GM18526 (cell line): ENCODE results near the gene ITIH4.

Source experiments
- POLR2A ChIP-seq: IDR thresholded peaks from 3 replicates; pipeline ENCODE4 v1.6.1; 2011; ENCODE audit not compliant: insufficient read length; ENCODE audit errors: extremely low read depth

ITIH4 gene

DNA sequence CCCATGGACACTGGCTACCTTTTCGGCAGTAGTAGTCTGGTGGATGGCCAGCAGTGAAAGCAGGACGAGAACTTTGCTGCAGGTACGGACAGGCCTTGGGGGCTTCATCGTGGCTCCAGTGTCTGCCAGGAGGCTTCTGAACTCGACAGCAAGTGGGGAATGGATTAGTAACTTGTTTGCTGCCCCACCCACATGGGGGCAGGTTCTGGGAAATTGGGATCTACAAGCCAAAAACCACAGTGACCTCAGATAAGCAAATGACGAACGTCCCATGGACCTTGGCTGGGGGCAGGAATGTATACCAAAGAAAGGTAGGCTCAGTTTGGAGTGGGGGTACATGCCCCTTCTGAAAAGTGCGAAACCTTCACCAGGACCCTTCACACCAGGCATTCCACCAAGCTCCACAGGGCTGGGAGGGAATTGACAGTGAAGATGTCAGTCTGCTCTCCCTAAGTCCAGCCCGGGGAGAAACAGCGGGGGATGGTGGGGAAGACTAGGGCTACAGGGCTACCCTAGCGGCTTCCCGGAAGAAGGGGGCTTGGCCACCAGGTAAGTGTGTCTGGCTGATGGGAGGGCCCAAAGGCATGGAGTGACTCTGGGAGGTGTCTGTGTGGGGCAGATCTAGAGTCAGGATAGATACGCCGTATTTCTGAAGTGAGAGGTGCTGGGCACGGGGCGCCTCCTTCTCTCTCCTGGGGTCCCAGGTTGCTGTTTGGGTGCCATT lies at the start of gene ITIH4:
TSS of gene ITIH4 (minus strand) at position 138 of the 724 bp plus-strand sequence. CDS start at position 108, 30 bp downstream.
- no peak for TF ChIP-seq POLR2A

DNA sequence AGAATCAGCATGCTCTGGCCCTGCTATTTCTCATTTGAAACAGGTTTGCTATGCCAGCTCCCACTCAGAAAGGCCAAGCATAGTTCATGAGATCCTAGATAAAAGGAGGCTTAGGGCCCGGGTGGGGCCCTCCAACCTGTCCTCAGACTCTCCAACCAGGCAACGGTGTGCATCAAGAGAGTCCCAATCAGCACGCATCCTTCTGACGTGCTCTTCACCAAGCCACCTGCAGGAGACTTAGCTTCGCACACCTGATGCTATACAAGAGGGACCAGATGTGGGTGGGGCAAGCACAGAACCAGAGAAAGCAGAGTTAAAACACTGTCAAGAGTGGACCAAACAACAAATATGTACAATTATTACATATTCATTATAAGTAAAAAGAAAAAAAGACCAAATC lies 49.6 kb upstream of the ITIH4 start:
- no peak for TF ChIP-seq POLR2A

DNA sequence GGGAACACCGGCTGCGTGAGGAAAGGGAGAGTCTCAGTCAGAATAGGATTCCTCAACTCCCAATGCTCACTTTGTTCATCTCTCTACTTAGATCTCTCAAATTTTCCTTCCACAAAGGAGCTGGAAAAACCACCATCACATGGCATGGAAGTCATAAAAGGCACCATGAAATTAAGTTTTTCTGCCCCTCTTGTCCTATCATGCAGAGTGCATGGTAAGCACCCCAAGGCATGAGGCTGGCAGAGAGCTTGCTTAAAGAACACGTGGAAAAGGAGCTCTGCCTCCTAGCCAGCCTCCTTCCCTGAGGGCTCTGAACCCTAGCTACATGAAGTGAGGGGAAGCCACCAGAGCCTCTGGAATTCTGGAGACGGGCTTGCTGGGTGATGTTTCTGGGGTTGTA lies 49.1 kb upstream of the ITIH4 start:
- TF ChIP-seq POLR2A, result no peak

DNA sequence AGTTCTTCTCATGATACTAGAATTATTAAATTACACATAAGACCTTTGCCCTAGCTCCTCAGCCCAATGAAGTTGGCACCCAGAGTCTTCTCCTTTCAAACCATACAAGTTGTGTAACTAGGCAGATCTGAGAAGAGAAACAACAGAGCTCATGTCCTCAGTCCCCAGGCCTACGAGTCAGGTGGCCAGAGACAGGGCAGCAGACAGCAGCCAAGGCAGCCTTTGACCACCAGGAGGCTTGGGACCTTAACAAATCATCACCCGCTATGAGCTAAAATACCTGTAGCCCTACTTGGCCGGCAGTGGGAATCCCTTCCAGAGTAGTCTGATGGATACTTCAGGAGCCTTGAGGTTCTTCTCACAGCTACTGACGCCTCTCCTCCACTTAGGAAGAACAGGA lies 48.6 kb upstream of the ITIH4 start:
- no peak for TF ChIP-seq POLR2A

DNA sequence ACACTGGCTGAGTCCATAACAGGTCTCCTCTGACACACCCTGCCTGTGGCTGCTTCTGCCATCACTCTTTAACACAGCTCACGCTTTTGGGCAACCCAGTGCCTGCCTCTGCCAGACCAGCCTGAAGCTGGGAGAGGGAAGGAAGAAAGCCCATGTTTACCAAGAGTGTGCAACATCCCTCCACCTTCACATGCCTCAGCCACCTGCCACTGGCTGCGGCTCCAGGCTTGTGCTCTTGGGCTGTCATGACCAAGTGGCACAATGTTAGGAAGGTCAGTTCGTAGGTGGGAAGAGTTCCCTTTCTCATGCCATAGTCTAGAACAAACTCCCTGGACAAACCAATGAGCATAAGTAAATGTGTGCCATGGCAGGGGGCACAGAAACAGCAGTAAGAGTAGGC lies 46.6 kb upstream of the ITIH4 start:
- TF ChIP-seq POLR2A, result no peak

DNA sequence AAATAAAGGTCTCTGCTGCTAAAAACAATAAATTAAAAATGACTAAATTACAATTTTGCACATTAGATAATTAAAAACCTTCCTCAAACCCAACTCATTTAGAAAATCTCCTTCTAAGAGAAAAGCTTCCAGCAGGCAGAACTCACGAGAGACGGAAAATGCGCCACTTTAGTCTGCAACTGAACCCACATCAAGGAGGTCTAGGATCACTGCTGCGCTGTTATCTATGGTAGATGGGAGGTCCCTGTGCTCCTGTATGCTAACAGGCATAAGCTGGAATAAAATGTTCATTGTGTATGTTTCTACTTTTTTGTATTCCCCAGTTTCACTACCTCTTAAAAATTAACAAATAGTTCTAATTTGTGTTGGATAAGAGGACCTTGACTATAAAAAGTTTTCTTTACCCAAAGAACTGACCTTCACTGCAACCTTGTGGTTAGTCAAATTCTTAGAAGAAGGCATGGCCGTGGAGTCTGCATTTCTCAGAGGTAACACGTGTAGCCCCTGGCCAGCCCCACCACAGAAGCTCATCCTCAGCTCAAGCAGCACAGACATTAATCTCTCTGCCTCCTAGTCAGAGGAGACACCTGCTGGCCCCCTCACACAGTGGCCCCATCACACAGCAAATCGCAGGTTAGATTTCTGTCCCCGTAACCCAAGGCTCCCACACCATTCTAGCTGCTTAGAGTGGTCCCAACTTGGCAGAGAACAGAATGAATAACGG lies 44.6 kb upstream of the ITIH4 start:
- no peak for TF ChIP-seq POLR2A

DNA sequence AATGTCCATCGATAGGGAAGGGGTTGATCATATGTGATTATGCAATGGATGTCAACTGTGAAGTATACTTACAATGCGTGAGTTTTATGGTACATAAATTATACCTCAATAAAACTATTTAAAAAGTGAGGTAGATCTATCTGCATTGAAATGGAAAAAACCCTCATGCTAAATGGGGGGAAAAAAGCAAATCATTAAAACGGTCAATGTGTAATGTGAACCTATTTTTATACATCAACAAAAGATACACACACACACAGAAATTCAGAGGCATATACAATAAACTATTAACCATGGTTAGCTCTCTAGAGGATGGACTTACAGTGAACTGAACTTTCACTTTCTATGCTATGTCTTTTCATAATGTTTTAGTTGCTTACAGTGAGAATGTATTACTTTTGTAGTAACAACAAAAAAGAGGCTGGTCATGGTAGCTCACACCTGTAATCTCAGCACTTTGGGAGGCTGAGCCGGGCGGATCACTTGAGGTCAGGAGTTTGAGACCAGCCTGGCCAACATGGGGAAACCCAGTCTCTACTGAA lies 43.8 kb upstream of the ITIH4 start:
- no peak for TF ChIP-seq POLR2A

DNA sequence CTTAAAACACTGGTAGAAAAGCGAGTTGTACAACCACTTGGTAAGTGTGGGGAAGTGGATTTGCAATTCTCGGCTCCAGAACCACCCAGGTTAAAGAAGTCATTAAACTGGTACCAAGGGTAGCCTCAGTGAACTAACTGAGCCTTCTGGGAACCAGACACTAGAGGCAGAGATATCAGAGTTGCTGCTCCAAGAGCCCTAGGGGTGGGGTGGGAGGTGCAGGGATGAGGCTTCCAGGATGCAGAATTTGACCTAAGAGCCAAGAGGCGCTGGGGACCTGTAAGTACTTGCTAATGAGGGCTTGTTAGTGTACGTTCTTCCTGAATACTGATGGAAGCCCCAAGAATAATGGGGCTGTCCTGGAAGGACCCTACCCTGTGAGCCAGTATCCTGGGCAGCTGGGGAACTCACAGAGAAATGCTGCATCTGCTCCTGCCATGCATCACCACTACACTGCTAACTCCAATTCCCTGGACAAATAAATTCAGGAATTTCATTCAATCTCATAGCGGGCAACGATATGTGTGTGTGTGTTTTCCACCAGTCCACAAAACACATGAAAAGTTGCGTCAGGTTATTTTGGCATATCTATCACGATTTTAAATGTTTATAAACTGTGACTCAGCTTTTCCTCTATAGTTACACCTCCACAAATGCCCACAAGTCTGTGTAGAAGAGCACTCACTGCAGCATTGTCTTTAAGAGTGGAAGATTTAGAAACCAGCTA lies 43.1 kb upstream of the ITIH4 start:
- no peak for TF ChIP-seq POLR2A

DNA sequence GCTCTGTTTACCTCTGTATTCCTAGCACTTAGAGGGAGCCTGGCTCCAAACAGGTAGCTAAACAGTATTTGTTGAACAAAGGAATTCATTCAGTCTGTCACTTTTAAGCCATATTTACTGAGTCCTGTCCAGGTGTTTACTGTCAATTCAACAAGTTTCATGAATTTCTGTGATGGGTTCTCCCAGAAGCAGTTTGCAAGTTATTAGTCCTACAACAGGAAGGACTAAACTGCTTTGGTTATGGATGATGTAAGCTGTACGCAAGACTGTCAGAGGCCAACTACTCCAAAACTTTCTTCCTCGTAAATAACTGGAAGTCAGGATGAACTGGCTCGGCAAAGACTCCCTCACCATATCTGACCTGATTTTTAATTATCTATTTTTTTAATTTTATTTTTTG lies 41.8 kb upstream of the ITIH4 start:
- TF ChIP-seq POLR2A, result no peak

DNA sequence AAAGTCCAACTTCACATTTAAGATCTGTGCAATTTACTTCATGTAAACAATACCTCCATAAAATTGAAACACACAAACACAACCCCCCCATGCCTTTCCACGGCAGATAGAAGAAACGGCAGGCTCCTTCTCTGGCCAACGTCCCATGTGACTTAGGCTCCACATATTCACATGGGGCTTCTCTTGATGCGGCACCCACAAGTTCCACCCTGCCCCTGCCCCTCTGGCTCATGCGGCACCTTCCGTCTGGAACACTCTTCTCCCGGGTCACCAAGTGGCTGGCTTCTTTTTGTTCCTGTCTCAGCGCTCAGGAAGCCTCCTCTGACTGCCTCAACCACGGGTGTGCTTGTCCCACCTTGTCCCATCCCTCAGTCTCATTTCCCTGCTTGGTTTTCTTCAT lies 41.3 kb upstream of the ITIH4 start:
- TF ChIP-seq POLR2A, result no peak

DNA sequence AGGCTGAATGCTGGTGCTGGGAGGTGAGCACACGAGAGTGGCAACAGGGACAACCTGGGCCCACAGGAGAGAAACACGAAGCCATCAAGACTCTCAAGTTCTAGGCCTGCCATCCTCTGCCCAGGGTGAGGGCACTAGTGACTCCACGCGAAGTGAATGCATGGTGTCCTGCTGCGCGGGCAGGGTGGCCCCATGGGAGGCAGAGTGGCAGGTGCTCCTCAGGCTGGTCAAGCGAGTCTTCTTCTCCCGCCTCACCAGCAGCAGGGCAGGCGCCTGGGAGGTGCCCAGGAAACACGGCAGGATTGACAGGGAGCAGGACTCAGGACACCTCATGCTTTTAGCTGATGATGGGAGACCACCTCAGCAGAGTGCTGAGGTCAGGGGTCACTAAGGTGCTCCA lies 40.0 kb upstream of the ITIH4 start:
- no peak for TF ChIP-seq POLR2A

DNA sequence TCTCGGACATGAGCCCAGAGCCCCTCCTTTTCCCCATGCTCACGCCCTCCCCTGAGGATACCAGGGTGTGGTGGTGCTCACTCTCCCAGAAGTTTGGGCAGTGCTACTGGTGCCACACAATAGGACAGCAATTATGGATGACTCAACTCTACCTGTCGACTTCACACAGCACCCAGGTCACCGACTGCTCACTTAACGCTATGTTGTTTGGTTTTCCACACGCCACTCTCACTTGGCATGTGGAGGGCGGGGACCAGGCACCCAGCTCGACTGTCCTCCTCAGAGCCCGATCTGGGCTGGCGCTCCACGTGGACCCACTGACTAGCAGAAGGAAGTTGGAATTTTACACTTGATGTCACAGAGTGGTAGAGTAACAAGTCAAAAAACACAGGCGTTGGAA lies 36.0 kb upstream of the ITIH4 start:
- TF ChIP-seq POLR2A, result no peak

DNA sequence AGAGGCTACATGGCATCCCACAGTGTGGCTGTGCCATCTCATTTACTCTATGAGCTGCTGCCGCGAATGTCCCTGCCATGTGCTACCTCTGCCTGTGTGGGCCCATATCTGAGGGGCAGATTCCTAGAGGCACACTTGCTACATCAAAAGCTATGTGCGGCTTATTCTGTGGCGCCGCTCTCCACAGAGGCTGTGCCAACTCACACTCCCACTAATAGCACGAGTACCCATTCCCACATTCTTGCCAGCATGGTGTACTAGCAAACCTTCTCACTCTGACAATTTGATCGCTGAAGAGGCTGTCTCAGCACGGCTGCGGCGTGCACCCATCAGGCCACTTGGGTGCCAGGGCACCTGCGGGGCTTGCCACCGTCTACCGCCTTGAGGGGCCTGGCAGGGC lies 35.5 kb upstream of the ITIH4 start:
- no peak for TF ChIP-seq POLR2A

DNA sequence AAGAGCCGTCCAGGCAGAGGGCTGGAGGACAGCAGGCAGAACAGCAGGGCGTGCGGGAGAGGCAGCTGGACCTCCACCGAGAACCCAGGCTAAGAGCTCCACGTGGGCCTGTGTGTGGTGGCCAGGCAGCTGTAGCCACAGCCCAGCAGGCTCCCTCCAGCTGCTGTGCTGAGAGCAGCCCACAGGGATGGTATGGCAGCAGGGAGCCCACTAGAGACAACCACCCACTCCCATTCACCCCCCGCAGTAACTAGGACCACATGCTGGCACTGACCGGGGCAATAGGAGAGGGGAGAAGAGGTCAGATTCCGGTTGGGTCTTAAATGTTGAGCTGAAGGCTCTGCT lies 29.9 kb upstream of the ITIH4 start:
- TF ChIP-seq POLR2A, result no peak

DNA sequence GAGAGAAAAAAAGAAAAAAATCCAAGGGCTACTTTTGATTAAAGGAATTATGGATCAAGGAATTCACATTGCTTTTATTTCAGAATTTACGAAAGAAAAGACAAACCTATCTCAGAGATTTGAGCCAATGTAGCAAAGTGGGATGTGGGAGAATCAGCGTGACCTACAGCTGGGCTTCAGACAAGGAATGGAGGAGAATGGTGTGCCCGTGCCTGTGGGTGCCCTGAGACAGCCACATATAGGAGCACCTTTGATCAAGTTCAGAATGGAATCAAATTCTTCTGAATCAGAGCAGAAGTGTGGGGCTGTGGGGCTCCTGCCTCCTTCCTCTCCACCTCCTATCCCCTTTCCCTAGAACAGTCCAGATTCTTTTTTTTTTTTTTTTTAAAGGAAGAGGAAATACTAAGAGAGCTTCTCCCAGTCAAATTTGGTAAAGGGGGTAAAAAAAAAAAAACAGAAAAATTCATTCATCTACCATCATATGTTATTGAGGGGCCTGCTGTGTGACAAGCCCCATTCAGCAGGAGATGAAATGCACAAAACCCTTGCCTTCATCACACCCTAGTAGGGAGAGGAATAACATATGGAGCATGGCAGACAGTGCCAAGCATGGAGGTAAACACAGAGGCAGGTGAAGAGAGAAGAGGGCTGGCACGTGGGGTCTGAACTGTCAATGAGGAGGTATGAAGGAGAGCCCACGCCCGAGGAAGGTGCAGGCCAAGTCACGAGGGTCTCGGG lies 29.4 kb upstream of the ITIH4 start:
- TF ChIP-seq POLR2A, result no peak
